Measurements from ENCODE around the gene HSD3B7. TPM values are rescaled to one million over a fixed set of nuclear protein-coding genes. Genes with fewer than 3 reads are reported as not detected.

HSD3B7 gene
- total RNA-seq, 1 donor from 2014 or later = 14.5 TPM

DNA sequence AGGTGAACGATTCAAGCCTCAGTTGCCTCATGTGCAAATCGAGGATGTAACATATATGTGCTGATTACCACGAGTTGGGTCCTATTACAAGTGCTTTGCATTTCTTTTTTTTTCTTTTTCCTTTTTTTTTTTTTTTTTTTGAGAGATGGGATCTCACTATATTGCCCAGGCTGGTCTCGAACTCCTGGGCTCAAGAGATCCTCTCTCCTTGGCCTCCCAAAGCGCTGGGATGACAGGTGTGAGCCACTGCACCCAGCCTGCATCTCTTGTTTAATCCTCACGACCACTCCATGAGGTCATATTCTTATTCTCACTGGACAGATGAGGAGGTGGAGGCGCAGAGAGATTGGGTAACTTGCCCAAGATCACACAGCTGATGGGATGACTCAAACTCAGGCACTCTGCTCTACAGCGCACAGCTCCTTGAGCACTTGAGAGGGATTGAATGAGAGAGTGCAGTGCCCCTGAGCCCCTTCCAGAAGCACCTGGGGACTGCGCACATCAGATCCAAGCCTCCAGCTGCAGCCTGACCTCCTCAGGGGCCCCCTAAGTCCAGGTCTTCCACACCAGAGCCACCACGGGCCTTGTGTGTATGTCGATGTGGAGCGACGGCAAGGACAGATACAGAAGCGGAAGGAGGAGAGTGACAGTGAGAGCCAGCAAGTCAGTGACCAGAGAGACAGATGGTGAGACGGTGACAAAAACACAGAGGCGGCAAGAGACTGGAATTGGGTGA is 20.5 kb downstream of the HSD3B7 start:
- no peaks in the 10 kb centered on the region for H3K36me3 ChIP-seq
- H3K9me3 ChIP-seq = no peaks in the 10 kb centered on the region
- H3K4me3 ChIP-seq = no peak overlapping the region
- H3K4me1 ChIP-seq = peaks cover 9% of the 10 kb centered on the region
- no peaks in the 10 kb centered on the region for H3K27me3 ChIP-seq
- DNase-seq (ENCODE audit: extremely low spot score in 2 of 2) = no peak
- intact Hi-C loops (cut with DNase I) = no loop called here
- TF ChIP-seq POLR2AphosphoS5 (IDR thresholded peaks at IDR 0.05; ENCODE audit: insufficient read depth in 1 of 2, low read depth in 1 of 2) (no peak), POLR2A (IDR thresholded peaks at IDR 0.05) (no peak)
- TF ChIP-seq, protein P1, sequence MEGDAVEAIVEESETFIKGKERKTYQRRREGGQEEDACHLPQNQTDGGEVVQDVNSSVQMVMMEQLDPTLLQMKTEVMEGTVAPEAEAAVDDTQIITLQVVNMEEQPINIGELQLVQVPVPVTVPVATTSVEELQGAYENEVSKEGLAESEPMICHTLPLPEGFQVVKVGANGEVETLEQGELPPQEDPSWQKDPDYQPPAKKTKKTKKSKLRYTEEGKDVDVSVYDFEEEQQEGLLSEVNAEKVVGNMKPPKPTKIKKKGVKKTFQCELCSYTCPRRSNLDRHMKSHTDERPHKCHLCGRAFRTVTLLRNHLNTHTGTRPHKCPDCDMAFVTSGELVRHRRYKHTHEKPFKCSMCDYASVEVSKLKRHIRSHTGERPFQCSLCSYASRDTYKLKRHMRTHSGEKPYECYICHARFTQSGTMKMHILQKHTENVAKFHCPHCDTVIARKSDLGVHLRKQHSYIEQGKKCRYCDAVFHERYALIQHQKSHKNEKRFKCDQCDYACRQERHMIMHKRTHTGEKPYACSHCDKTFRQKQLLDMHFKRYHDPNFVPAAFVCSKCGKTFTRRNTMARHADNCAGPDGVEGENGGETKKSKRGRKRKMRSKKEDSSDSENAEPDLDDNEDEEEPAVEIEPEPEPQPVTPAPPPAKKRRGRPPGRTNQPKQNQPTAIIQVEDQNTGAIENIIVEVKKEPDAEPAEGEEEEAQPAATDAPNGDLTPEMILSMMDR (IDR thresholded peaks at IDR 0.05) = no peak
- no peak overlapping the region for H3K27ac ChIP-seq

DNA sequence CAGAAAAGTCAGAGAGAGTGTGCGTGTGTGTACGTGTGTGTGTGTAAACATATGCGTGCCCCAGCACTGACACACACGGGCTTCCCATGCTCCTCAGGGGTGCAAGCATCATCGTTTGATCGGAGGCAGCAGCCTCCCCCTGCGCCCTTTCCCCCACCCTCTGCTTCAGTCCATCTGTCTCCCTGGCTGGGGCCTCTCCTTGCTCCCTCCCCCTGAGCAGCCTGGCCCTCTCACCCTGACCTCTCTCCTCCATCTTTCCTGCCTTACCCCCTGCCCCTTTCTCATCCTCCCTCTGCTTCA is 21.0 kb downstream of the HSD3B7 start:
- DNase-seq (ENCODE audit: extremely low spot score in 2 of 2) = no peak
- Histone ChIP-seq H3K27me3 (no peaks in the 10 kb centered on the region), H3K9me3 (no peaks in the 10 kb centered on the region), H3K36me3 (no peaks in the 10 kb centered on the region), H3K4me1 (peaks cover 13% of the 10 kb centered on the region), H3K27ac (no peak overlapping the region), H3K4me3 (no peak overlapping the region)
- intact Hi-C loops (cut with DNase I) = no loop called here
- TF ChIP-seq, protein P1 (IDR thresholded peaks at IDR 0.05) = no peak
- TF ChIP-seq POLR2A (IDR thresholded peaks at IDR 0.05) = no peak
- TF ChIP-seq POLR2AphosphoS5 (IDR thresholded peaks at IDR 0.05; ENCODE audit: insufficient read depth in 1 of 2, low read depth in 1 of 2) = no peak

DNA sequence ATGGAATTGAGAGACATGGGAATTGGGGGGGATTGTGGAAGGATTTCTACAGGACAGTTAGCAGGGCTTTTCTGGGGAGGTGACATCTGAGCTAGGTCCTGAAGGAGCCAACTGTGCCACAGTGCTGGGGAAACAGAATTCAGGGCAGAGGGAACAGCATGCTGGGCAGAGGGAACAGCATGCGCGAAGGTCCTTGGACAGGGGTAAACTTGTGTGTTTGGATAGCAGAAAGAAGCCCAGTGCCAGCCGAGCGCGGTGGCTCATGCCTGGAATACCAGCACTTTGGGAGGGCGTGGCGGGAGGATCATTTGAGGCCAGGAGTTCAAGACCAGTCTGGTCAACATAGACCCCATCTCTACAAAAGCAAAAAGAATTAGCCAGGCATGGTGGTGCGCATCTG is 21.6 kb downstream of the HSD3B7 start:
- no peaks in the 10 kb centered on the region for H3K27me3 ChIP-seq

DNA sequence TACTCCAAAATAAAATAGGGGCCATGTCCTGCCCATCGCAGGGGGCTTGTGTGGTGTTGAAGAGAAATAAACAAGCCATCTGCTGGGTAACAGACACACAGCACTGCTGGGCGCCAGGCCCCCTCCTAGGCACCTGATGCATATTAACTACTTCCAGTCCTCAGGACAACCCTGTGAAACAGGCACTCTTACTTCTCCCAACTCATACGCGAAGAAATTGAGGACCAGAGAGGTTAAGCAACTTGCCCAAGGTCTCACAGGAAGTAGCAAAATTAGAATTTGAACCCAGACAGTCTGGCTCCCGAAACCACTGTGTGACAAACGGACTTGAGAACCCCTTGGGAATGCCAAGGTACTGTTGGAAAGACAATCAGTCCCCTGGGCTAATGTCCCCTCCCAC is 22.7 kb downstream of the HSD3B7 start:
- intact Hi-C loops (cut with DNase I) = no loop called here
- Histone ChIP-seq H3K9me3 (no peaks in the 10 kb centered on the region), H3K4me3 (no peak overlapping the region), H3K36me3 (no peaks in the 10 kb centered on the region), H3K27ac (no peak overlapping the region), H3K4me1 (peaks cover 5% of the 10 kb centered on the region), H3K27me3 (no peaks in the 10 kb centered on the region)
- TF ChIP-seq, protein P1 (IDR thresholded peaks at IDR 0.05) = no peak
- TF ChIP-seq POLR2A (IDR thresholded peaks at IDR 0.05) (no peak), POLR2AphosphoS5 (IDR thresholded peaks at IDR 0.05; ENCODE audit: insufficient read depth in 1 of 2, low read depth in 1 of 2) (no peak)
- DNase-seq (ENCODE audit: extremely low spot score in 2 of 2) = no peak

More for the DNA sequence above, 21.6 kb downstream of the HSD3B7 start:
- H3K4me1 ChIP-seq = peaks cover 9% of the 10 kb centered on the region
- TF ChIP-seq POLR2AphosphoS5 (IDR thresholded peaks at IDR 0.05; ENCODE audit: insufficient read depth in 1 of 2, low read depth in 1 of 2) (no peak), POLR2A (IDR thresholded peaks at IDR 0.05) (no peak)
- TF ChIP-seq, protein P1 (IDR thresholded peaks at IDR 0.05) = no peak
- intact Hi-C loops (cut with DNase I) = no loop called here
- no peak for DNase-seq (ENCODE audit: extremely low spot score in 2 of 2)
- no peak overlapping the region for H3K4me3 ChIP-seq
- H3K9me3 ChIP-seq = no peaks in the 10 kb centered on the region
- H3K27ac ChIP-seq = no peak overlapping the region
- H3K36me3 ChIP-seq = no peaks in the 10 kb centered on the region

DNA sequence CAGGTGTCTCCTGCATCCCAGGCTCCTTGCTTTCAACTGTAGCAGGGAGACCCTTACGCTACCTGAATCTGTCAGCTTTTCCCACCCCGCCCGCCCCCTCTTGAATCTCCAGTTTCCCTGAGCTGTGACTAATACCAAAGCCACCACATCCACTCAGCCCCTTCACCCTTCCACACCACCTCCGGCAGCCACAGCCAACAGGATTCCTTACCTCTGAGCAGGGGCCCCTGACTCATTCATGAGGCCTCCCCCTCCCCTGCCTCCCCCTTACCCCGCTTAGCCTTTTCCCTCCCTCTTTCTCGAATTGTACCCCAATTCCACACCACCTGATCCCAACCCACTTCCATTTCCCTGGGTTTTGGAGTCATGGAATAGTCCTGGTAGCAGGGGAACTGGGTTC is 23.1 kb downstream of the HSD3B7 start:
- no peak for DNase-seq (ENCODE audit: extremely low spot score in 2 of 2)
- Histone ChIP-seq H3K4me3 (no peak overlapping the region), H3K36me3 (no peaks in the 10 kb centered on the region), H3K27me3 (no peaks in the 10 kb centered on the region), H3K9me3 (no peaks in the 10 kb centered on the region), H3K4me1 (peaks cover 5% of the 10 kb centered on the region), H3K27ac (no peak overlapping the region)
- intact Hi-C loops (cut with DNase I) = no loop called here
- TF ChIP-seq, protein P1 (IDR thresholded peaks at IDR 0.05) = no peak
- TF ChIP-seq POLR2AphosphoS5 (IDR thresholded peaks at IDR 0.05; ENCODE audit: insufficient read depth in 1 of 2, low read depth in 1 of 2) (no peak), POLR2A (IDR thresholded peaks at IDR 0.05) (no peak)
